HG02884 (cell line): ENCODE results near the gene NXPE2.
"Not testable (repeated sequence)": the region's sequence is repeated elsewhere in the genome, so short reads cannot be mapped to it uniquely, and the experiment has no call there.

Source experiments
- ATAC-seq: cut with Tn5 transposase; IDR thresholded peaks from one replicate; pipeline ENCODE4 v1.9.1; 2021; ENCODE audit warnings: mild to moderate bottlenecking, moderate library complexity; ENCODE audit not compliant: unreplicated experiment

The NXPE2 gene

GRCh38 chr11:114678125-114679036, at the start of gene NXPE2:
Gene NXPE2 (plus strand): TSS chr11:114678527. CDS start chr11:114678576, 49 bp downstream.
- ATAC-seq, result no peak

GRCh38 chr11:114631445-114631965, 46.8 kb upstream of the NXPE2 start:
- ATAC-seq, result not testable (repeated sequence)

GRCh38 chr11:114639440-114639839, 38.9 kb upstream of the NXPE2 start:
- not testable (repeated sequence) for ATAC-seq

GRCh38 chr11:114650661-114651060, 27.7 kb upstream of the NXPE2 start:
- no peak for ATAC-seq

DNA sequence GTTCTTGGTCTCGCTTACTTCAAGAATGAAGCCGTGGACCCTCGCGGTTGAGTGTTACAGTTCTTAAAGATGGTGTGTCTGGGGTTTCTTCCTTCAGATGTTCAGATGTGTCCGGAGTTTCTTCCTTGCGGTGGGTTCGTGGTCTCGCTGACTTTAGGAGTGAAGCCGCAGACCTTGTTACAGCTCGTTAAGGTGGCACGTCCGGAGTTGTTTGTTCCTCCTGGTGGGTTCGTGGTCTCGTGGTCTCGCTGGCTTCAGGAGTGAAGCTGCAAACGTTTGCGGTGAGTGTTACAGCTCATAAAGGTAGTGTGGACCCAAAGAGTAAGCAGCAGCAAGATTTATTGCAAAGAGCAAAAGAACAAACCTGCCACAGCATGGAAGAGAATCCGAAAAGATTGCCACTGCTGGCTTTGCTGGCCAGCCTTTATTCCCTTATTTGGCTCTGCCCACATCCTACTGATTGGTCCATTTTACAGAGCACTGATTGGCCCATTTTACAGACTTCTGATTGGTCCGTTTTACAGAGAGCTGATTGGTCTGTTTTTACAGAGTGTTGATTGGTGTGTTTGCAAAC, 27.1 kb upstream of the NXPE2 start:
- no peak for ATAC-seq

DNA sequence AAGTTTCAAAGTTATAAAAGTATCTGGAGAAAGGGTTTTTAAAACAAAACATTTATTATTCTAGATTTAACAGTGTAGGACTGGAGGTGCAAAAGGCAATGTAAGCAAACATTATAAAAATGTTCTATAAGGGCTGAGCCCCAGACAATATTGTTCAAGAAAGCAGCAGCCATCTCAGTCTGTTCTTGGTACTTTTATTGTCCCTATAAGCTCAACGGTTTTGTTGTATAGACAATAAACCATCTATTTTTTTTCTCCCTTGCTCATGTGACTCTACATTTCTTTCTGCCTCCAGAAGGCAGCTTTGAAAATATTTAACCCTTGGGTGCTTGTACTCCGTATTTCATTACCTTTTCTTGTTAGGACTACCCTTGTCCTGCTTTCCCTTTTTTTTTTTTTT, 25.2 kb upstream of the NXPE2 start:
- no peak for ATAC-seq

DNA sequence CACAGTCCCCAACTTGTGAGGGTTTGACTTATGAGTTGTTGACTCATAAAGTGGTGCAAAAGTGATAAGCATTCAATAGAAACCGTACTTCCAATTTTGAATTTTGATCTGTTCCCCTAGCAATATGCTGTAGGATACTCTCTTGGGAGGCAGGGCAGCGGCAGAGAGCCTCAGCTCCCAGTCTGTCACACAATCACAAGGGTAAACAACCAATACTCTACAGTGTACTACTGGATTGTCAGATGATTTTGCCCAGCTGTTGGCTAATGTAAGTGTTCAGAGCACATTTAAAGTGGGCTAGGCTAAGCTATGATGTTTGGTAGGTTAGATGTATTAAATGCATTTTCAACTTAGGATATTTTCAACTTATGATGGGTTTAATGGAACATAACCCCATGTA, 13.7 kb upstream of the NXPE2 start:
- ATAC-seq, result no peak

DNA sequence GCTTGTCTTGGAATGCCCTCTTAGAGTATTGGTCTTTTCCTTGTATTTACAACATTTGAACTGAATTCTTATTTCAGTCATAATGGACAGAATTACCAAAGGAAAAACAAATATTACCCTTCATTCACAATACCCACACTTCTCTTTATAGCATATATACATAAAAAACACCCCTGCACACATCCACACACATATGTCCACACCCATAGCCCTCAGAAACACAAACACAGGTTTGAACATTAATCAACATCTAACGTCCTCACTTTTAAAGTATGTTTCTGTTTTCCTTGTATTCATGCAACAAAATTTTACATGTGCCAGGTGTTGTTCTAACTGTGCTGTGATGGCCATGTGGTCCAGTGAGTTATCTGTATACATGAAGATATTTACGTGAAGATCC, 11.6 kb upstream of the NXPE2 start:
- no peak for ATAC-seq

GRCh38 chr11:114668109-114668508, 10.2 kb upstream of the NXPE2 start:
- ATAC-seq, result no peak

DNA sequence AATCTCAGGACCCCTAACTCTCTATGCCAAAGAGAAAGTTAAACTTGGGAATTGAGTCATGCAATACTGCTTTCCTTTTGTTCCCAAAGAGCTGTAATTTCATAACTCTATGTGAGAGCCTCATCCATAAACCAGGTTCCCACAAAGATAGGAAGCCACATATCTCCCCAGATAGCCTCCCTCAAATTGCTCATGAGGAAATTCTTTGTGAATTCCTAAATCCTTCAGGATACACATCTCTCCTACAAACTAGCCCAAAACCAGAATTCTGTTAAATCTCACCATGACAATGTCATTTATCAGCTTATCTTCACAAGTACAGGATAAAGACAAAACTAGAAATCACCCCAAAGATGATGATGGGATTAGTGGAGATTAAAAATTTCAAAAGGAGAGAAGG, 4.7 kb upstream of the NXPE2 start:
- no peak for ATAC-seq

GRCh38 chr11:114679505-114679904, 1.2 kb downstream of the NXPE2 start:
- ATAC-seq, result no peak

DNA sequence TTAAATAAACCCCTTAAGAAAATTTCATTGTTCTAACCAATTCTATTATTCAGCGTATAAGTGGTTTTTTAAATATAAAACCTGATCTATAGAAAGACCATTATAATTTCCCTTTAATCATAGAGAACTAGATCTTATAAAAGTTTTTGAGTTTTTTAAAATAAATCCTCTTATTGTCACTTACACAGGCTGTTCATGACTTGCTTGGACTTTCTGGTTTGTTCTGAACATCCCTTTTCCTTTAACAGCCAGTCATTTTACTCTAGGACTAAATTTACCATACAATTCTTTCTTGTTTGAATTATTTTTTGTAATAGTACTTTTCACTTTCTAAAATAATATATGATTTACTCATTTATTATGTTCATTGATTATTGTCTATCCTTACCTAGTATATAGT, 4.7 kb downstream of the NXPE2 start:
- ATAC-seq, result no peak

GRCh38 chr11:114684636-114685035, 6.3 kb downstream of the NXPE2 start:
- no peak for ATAC-seq

- no peak for ATAC-seq
These were observed 6.8 kb downstream of the NXPE2 start for GRCh38 chr11:114685097-114685496.

DNA sequence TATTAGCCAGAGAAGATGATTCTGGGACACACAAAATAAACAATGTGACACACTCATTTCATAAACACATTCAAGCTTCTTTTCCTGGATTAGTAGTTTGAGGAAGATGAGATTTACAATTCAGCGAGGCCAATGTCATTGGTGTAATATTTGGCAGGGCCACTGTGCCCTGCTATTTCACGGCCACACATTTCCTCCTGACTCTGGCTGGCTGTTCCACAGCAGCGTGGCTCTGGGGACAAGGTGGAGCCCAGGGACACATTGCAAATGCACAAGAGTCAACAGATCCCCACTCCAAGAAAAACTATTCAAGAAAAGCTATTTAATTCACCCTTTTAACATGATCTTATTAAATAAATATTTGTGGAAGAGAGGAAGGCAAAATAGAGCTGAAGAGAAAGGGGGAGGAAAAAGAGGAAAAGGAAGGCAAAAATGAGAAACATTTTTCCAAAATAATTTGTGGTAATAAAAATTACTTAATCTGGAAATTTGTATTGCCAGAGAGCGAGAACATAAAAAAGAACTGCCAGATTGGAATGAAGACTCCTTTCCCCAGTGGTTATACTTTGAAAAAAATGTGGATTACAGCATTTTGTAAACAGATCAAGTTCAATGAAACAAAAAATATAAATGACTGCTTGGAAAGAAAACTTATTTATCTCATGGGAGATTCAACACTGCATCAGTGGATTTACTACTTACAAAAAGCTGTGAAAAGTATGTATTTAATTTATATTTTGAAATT, 27.1 kb downstream of the NXPE2 start:
- no peak for ATAC-seq

- ATAC-seq, result no peak
These were observed 31.6 kb downstream of the NXPE2 start for GRCh38 chr11:114709960-114710359.

DNA sequence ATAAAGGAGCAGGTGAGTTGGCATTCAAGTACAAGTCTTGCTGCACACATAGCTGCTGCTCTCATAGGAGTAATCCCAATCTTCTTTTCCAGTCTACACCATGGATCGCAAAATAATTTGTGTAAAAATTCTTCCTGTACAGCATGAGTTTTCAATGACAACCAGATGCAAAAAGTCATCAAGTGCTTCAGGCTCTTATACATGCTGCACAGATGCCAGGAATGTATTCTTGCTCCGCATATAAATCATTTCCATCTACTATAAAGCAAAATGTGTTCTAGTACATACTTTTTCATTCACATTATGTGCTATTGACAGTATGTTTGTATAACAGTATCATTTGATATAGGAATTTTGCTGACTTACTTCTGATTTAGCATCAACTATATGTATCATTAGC, 35.4 kb downstream of the NXPE2 start:
- no peak for ATAC-seq

- no peak for ATAC-seq
These were observed 41.2 kb downstream of the NXPE2 start for GRCh38 chr11:114719562-114719961.

GRCh38 chr11:114724916-114725524, 46.7 kb downstream of the NXPE2 start:
- ATAC-seq, result no peak

- no peak for ATAC-seq
These were observed 47.3 kb downstream of the NXPE2 start for GRCh38 chr11:114725623-114726022.

- ATAC-seq, result no peak
These were observed 58.5 kb downstream of the NXPE2 start for GRCh38 chr11:114736806-114737205.
